Type B pancreatic cell (in vitro differentiated cells): ENCODE data around the gene RIPPLY1. TPM values are rescaled to one million over a fixed set of nuclear protein-coding genes. Genes with fewer than 3 reads are reported as not detected.

Source experiments
- DNase-seq: peaks from one replicate; pipeline ENCODE4 v3.0.0; 2021; ENCODE audit warnings: mixed read lengths; ENCODE audit not compliant: unreplicated experiment; ENCODE audit errors: extremely low spot score
- H3K27ac Mint-ChIP-seq: 2 replicates; pipeline ENCODE4 v1.8.0; 2021; ENCODE audit warnings: mild to moderate bottlenecking, mixed read lengths
- H3K27me3 Mint-ChIP-seq: 2 replicates; pipeline ENCODE4 v1.8.0; 2021; ENCODE audit warnings: mixed read lengths
- H3K36me3 Mint-ChIP-seq: 2 replicates; pipeline ENCODE4 v1.8.0; 2021; ENCODE audit warnings: mixed read lengths
- H3K4me1 Mint-ChIP-seq: one replicate; pipeline ENCODE4 v1.8.0; 2021; ENCODE audit warnings: mixed read lengths; ENCODE audit not compliant: unreplicated experiment
- H3K4me3 Mint-ChIP-seq: 2 replicates; pipeline ENCODE4 v1.8.0; 2021; ENCODE audit warnings: mild to moderate bottlenecking, mixed read lengths
- H3K9me3 Mint-ChIP-seq: 2 replicates; pipeline ENCODE4 v1.8.0; 2021; ENCODE audit warnings: mixed read lengths
- total RNA-seq: library from RNA; stranded (reverse); gene quantifications from 2 replicates; pipeline ENCODE4 v1.2.1, GENCODE V29; 2021; ENCODE audit warnings: low replicate concordance
- TF ChIP-seq, protein P1 (sequence below): fragments of 200-600 bp; sonication (generic); conservative IDR thresholded peaks from 2 replicates; pipeline ENCODE4 v1.5.0; 2021; ENCODE audit warnings: antibody characterized with exemption, mild to moderate bottlenecking

The RIPPLY1 gene
- total RNA-seq, 1 donor from 2014 or later = 3.4 TPM

- Mint-ChIP-seq H3K27ac (no peak overlapping the region), H3K4me3 (no peak overlapping the region), H3K36me3 (no peaks in the 10 kb centered on the region), H3K4me1 (peaks cover 11% of the 10 kb centered on the region), H3K9me3 (no peaks in the 10 kb centered on the region), H3K27me3 (no peaks in the 10 kb centered on the region)
- no peak for DNase-seq
- TF ChIP-seq, protein P1, sequence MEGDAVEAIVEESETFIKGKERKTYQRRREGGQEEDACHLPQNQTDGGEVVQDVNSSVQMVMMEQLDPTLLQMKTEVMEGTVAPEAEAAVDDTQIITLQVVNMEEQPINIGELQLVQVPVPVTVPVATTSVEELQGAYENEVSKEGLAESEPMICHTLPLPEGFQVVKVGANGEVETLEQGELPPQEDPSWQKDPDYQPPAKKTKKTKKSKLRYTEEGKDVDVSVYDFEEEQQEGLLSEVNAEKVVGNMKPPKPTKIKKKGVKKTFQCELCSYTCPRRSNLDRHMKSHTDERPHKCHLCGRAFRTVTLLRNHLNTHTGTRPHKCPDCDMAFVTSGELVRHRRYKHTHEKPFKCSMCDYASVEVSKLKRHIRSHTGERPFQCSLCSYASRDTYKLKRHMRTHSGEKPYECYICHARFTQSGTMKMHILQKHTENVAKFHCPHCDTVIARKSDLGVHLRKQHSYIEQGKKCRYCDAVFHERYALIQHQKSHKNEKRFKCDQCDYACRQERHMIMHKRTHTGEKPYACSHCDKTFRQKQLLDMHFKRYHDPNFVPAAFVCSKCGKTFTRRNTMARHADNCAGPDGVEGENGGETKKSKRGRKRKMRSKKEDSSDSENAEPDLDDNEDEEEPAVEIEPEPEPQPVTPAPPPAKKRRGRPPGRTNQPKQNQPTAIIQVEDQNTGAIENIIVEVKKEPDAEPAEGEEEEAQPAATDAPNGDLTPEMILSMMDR = no peak
Measured at GRCh38 chrX:106902684-106903083, 457 bp downstream of the RIPPLY1 start.

DNA sequence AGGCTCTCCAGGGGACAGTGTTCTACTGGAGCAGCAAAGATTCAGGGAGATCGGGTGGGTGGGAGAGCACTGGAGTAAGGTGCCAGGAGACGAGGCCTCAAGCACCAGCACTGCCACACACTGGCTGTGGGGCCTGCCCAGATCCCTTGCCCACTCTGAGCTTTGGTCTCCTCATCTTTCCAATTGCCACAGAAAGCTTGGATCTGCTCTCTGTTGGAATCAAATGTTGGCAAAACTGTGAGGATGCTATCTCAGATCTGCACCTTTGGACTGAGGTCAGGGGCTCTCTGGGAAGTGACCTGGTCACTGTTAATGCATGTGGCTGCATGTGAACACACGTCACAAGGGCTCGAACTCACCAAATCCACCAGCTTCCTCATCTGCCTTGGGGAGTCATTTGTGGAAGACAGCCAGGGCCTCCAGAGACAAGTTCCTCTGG is 1.3 kb downstream of the RIPPLY1 start:
- no peak for DNase-seq
- Mint-ChIP-seq H3K4me3 (no peak overlapping the region), H3K27ac (no peak overlapping the region), H3K9me3 (no peaks in the 10 kb centered on the region), H3K4me1 (peaks cover 9% of the 10 kb centered on the region), H3K36me3 (no peaks in the 10 kb centered on the region), H3K27me3 (no peaks in the 10 kb centered on the region)
- TF ChIP-seq, protein P1 = no peak

- Mint-ChIP-seq H3K36me3 (no peaks in the 10 kb centered on the region), H3K9me3 (no peaks in the 10 kb centered on the region), H3K4me3 (no peak overlapping the region), H3K4me1 (peaks cover 4% of the 10 kb centered on the region), H3K27me3 (no peaks in the 10 kb centered on the region), H3K27ac (no peak overlapping the region)
- TF ChIP-seq, protein P1 = no peak
- no peak for DNase-seq
Measured at GRCh38 chrX:106901341-106901740, 1.8 kb downstream of the RIPPLY1 start.

DNA sequence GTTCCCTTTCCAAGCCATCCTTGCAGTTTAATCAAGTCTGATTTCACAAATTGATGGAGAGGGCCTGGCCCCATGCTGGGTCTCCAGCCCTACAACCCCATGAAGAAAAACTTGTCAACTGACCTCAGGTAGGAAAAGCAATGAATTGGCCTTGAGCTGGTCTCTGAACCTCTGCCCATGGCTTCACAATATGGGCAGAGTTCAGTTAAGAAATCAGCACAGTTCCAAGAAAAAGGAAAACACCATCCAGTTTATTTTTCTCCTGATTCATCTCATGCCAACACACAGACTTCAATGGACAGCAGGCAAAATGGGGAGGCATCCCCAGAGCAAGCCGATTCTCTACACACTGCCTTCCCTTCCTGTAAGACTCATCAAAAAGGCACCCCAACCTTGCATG is 3.3 kb downstream of the RIPPLY1 start:
- TF ChIP-seq, protein P1 = no peak
- H3K27ac Mint-ChIP-seq = no peak overlapping the region
- no peaks in the 10 kb centered on the region for H3K4me1 Mint-ChIP-seq
- H3K27me3 Mint-ChIP-seq = no peaks in the 10 kb centered on the region
- DNase-seq = no peak
- H3K36me3 Mint-ChIP-seq = no peaks in the 10 kb centered on the region
- no peaks in the 10 kb centered on the region for H3K9me3 Mint-ChIP-seq
- H3K4me3 Mint-ChIP-seq = no peak overlapping the region

DNA sequence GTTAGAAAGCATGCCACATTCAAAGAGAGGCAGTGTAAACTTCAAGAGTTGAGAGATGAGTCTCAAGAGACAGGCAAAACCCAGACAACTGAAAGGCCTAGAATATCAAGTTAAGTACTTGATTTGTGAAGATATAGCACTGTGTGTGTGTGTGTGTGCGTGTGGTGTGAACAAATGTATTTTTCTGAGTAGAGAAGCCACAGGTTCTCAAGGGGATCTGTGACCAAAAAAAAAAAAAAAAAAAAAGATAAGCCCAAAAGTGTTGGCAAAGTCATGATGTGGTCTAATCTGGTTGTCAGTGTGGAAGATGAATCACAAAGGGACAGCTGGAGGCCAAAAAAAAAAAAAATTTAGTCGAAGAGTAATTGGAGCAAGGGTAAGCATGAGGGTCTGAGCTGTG is 3.9 kb downstream of the RIPPLY1 start:
- H3K36me3 Mint-ChIP-seq = no peaks in the 10 kb centered on the region
- H3K4me3 Mint-ChIP-seq = no peak overlapping the region
- H3K27me3 Mint-ChIP-seq = no peaks in the 10 kb centered on the region
- H3K27ac Mint-ChIP-seq = no peak overlapping the region
- H3K4me1 Mint-ChIP-seq = no peaks in the 10 kb centered on the region
- DNase-seq = no peak
- TF ChIP-seq, protein P1 = no peak
- no peaks in the 10 kb centered on the region for H3K9me3 Mint-ChIP-seq

- TF ChIP-seq, protein P1 = peak; percentile 58
- Mint-ChIP-seq H3K4me1 (no peaks in the 10 kb centered on the region), H3K36me3 (no peaks in the 10 kb centered on the region), H3K27me3 (no peaks in the 10 kb centered on the region), H3K4me3 (no peak overlapping the region), H3K9me3 (no peaks in the 10 kb centered on the region), H3K27ac (no peak overlapping the region)
- DNase-seq = no peak
Measured at GRCh38 chrX:106898462-106898861, 4.7 kb downstream of the RIPPLY1 start.
